Osteocyte (in vitro differentiated cells): ENCODE results near the gene EXOC6B. TPM values are rescaled to one million over a fixed set of nuclear protein-coding genes. Genes with fewer than 3 reads are reported as not detected.

Source experiments
- DNase-seq: peaks from one replicate; pipeline ENCODE4 v3.0.0; 2021; ENCODE audit warnings: mixed read lengths; ENCODE audit not compliant: unreplicated experiment; ENCODE audit errors: extremely low spot score
- H3K27ac Mint-ChIP-seq: one replicate; pipeline ENCODE4 v1.8.0; 2021; ENCODE audit warnings: mild to moderate bottlenecking, mixed read lengths; ENCODE audit not compliant: unreplicated experiment
- H3K27me3 Mint-ChIP-seq: one replicate; pipeline ENCODE4 v1.8.0; 2021; ENCODE audit warnings: mixed read lengths; ENCODE audit not compliant: unreplicated experiment
- H3K36me3 Mint-ChIP-seq: one replicate; pipeline ENCODE4 v1.8.0; 2021; ENCODE audit warnings: mixed read lengths; ENCODE audit not compliant: unreplicated experiment
- H3K4me1 Mint-ChIP-seq: one replicate; pipeline ENCODE4 v1.8.0; 2021; ENCODE audit warnings: mixed read lengths; ENCODE audit not compliant: unreplicated experiment
- H3K4me3 Mint-ChIP-seq: one replicate; pipeline ENCODE4 v1.8.0; 2021; ENCODE audit warnings: mild to moderate bottlenecking, moderate library complexity, mixed read lengths; ENCODE audit not compliant: unreplicated experiment
- H3K9me3 Mint-ChIP-seq: one replicate; pipeline ENCODE4 v1.8.0; 2021; ENCODE audit warnings: mixed read lengths; ENCODE audit not compliant: unreplicated experiment
- CTCF ChIP-seq: fragments of 200-600 bp; sonication (generic); IDR thresholded peaks from 2 replicates; pipeline ENCODE4 v1.5.0; 2021; ENCODE audit warnings: antibody characterized with exemption, mild to moderate bottlenecking, moderate library complexity
- total RNA-seq: library from RNA; stranded (reverse); gene quantifications from 2 replicates; pipeline ENCODE4 v1.2.1, GENCODE V29; 2021

The EXOC6B gene
- total RNA-seq, 1 donor from 2014 or later: 33.8 TPM

- Mint-ChIP-seq H3K27me3 (no peaks in the 10 kb centered on the region), H3K36me3 (peaks cover 18% of the 10 kb centered on the region), H3K4me3 (no peak overlapping the region), H3K4me1 (no peaks in the 10 kb centered on the region), H3K27ac (no peak overlapping the region), H3K9me3 (peaks cover 6% of the 10 kb centered on the region)
- no peak for TF ChIP-seq CTCF
- DNase-seq: no peak
Measured at GRCh38 chr2:72755647-72756423, 70.0 kb downstream of the EXOC6B start.

GRCh38 chr2:72754628-72755320, 71.1 kb downstream of the EXOC6B start:
- peaks cover 8% of the 10 kb centered on the region for H3K36me3 Mint-ChIP-seq
- no peak for TF ChIP-seq CTCF
- no peaks in the 10 kb centered on the region for H3K27me3 Mint-ChIP-seq
- no peaks in the 10 kb centered on the region for H3K4me1 Mint-ChIP-seq
- no peak overlapping the region for H3K4me3 Mint-ChIP-seq
- no peak overlapping the region for H3K27ac Mint-ChIP-seq
- H3K9me3 Mint-ChIP-seq: peaks cover 2% of the 10 kb centered on the region
- no peak for DNase-seq

DNA sequence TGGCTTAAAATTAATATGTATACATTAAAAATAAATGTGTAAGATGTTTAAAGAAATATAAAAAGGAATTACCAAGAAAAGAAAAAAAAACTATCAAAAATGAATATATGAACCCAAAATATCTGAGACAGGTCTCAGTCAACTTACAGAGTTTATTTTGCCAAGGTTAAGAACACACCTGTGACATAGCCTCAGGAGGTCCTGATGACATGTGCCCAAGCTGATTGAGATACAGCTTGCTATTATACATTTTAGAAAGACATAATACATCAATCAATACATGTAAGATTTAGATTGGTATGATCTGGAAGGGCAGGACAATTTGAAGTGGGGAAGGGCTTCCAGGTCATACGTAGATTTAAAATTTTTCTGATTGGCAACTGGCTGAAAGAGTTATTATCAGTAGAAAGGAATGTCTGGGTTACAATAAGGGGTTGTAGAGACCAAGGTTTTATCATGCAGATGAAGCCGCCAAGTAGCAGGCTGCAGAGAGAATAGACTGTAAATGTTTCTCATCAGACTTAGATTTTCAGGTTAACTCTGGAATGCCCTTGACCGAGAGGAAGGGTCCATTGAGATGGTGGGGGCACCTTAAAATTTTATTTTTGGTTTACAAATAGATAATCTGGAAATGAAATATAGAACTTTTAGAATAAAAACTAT, 74.7 kb downstream of the EXOC6B start:
- H3K9me3 Mint-ChIP-seq: no peaks in the 10 kb centered on the region
- no peak overlapping the region for H3K27ac Mint-ChIP-seq
- H3K4me3 Mint-ChIP-seq: no peak overlapping the region
- H3K27me3 Mint-ChIP-seq: no peaks in the 10 kb centered on the region
- DNase-seq: no peak
- no peak for TF ChIP-seq CTCF
- no peaks in the 10 kb centered on the region for H3K36me3 Mint-ChIP-seq
- H3K4me1 Mint-ChIP-seq: no peaks in the 10 kb centered on the region

DNA sequence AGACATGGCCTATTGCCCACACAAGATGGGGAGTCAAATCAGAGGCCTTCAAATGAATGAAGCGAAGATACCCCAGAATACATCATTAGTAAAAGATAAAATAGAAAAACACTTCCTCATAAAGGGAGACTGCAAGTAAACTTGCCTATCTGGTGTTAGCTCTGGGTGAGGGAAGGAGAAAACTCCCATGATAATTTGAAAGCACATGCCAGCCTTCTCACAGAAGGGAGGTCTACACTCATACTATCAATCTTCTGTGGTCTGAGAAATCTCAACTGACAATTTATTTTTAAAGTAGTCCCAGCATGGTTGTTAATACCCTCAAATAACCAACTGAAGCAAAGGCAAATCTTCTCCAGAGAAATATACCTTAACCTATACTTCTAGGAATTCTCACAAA, 75.4 kb downstream of the EXOC6B start:
- Mint-ChIP-seq H3K27me3 (no peaks in the 10 kb centered on the region), H3K4me3 (no peak overlapping the region), H3K36me3 (no peaks in the 10 kb centered on the region), H3K27ac (no peak overlapping the region), H3K9me3 (no peaks in the 10 kb centered on the region), H3K4me1 (peaks cover 2% of the 10 kb centered on the region)
- no peak for TF ChIP-seq CTCF
- DNase-seq: no peak

GRCh38 chr2:72747344-72747743, 78.5 kb downstream of the EXOC6B start:
- no peak for TF ChIP-seq CTCF
- H3K4me3 Mint-ChIP-seq: no peak overlapping the region
- H3K36me3 Mint-ChIP-seq: no peaks in the 10 kb centered on the region
- no peak for DNase-seq
- no peak overlapping the region for H3K27ac Mint-ChIP-seq
- H3K4me1 Mint-ChIP-seq: peaks cover 3% of the 10 kb centered on the region
- no peaks in the 10 kb centered on the region for H3K9me3 Mint-ChIP-seq
- H3K27me3 Mint-ChIP-seq: no peaks in the 10 kb centered on the region
